MCF 10A (cell line): ENCODE results near the gene FHL2. TPM values are rescaled to one million over a fixed set of nuclear protein-coding genes. Genes with fewer than 3 reads are reported as not detected.

Experiments used
- BruUV-seq: library from RNA; stranded (reverse); fragments of 400-500 nt; replicated peaks from 2 replicates; lab custom pipeline; 2021; lab: Mats Ljungman, UMichigan
- CTCF ChIA-PET: fragments of 300-600 bp; sonication (Branson Sonifier 250); formaldehyde crosslinking; extraction: SDS; loops from one replicate; lab custom pipeline; 2021; ENCODE audit warnings: antibody characterized with exemption, inconsistent platforms; lab: Yijun Ruan, JAX
- POLR2A ChIA-PET: fragments of 300-600, 350-650 bp; sonication (Branson Sonifier 250); formaldehyde crosslinking; extraction: SDS; loops from one replicate; lab custom pipeline; 2020; ENCODE audit warnings: antibody characterized with exemption, inconsistent platforms; lab: Yijun Ruan, JAX
- DNase-seq: peaks from one replicate; pipeline ENCODE4 v3.0.0-alpha.2; 2018; ENCODE audit not compliant: unreplicated experiment
- H3K27ac Mint-ChIP-seq: one replicate; pipeline ENCODE4 v1.8.0; 2022; ENCODE audit warnings: mild to moderate bottlenecking, low read depth, mixed read lengths; ENCODE audit not compliant: unreplicated experiment
- H3K27me3 Mint-ChIP-seq: one replicate; pipeline ENCODE4 v1.8.0; 2022; ENCODE audit warnings: mixed read lengths; ENCODE audit not compliant: insufficient read depth, unreplicated experiment
- H3K36me3 Mint-ChIP-seq: one replicate; pipeline ENCODE4 v1.8.0; 2022; ENCODE audit warnings: mild to moderate bottlenecking, moderate library complexity, mixed read lengths; ENCODE audit not compliant: insufficient read depth, unreplicated experiment
- H3K4me1 Mint-ChIP-seq: one replicate; pipeline ENCODE4 v1.8.0; 2022; ENCODE audit warnings: mixed read lengths; ENCODE audit not compliant: insufficient read depth, unreplicated experiment
- H3K4me3 Mint-ChIP-seq: one replicate; pipeline ENCODE4 v1.8.0; 2022; ENCODE audit warnings: mild to moderate bottlenecking, moderate library complexity, mixed read lengths; ENCODE audit not compliant: unreplicated experiment
- H3K9me3 Mint-ChIP-seq: one replicate; pipeline ENCODE4 v1.8.0; 2022; ENCODE audit warnings: mixed read lengths; ENCODE audit not compliant: unreplicated experiment
- intact Hi-C: fragments of 100-400 bp; cut with micrococcal nuclease; formaldehyde crosslinking; loops from 2 replicates; pipeline ENCODE4 v1.14.1; 2022
- total RNA-seq: library from RNA; stranded (reverse); gene quantifications from 2 replicates; pipeline ENCODE4 v1.2.3, GENCODE V29; 2022
- TF ChIP-seq, protein P1 (sequence below): fragments of 200-600 bp; IDR thresholded peaks from one replicate; pipeline ENCODE4 v1.8.0; 2022; ENCODE audit warnings: antibody characterized with exemption, mild to moderate bottlenecking; ENCODE audit not compliant: unreplicated experiment

Gene FHL2
- total RNA-seq, 1 experiment from 2014 or later = 93.2 TPM

DNA sequence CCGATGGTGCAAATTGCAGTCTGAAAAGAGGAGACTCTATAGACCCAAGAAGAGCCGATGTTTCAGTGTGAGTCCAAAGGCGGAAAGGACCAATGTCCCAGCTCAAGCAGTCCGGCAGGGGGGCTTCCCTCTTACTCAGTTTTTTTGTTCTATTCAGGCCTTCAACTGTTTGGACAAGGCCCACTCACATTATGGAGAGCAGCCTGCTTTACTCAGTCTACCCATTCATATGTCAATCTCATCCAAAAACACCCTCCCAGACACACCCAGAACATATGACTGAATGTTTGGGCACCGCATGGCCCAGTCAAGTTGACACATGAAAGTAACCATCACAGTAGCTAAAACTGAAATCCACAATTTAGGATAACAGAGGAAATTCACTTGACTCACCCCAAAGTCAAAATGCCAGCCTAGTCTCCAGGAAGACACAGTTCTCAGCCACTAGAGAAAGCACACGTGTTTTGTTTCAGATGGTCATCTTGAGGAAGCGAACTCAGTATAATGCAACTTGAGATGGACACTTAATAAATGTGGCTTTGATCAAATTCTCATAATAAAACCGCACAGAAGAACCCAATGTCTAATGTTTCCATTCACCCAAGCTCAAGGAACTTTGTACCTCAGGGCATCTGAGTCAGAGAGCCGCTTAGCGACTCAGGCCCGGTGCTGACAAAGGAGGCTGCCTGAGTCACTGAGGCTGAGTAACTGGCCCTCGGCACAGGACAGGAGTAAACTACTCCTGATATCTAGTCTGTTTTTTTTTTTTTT, 2.4 kb downstream of the FHL2 start:
- BruUV-seq = no TSS peak
- ChIA-PET CTCF (interaction anchor here (1.1 to 3.1 kb wide), 7 partner anchors 14 to 129 kb away, joined by 3 to 14 read pairs (median 4); no protein-coding TSS in a partner anchor), POLR2A (interaction anchor here (0.6 to 8.4 kb wide), 16 partner anchors 8 to 796 kb away, joined by 3 to 119 read pairs (median 5); partner anchors contain the start of gene C2orf49)
- TF ChIP-seq, protein P1, sequence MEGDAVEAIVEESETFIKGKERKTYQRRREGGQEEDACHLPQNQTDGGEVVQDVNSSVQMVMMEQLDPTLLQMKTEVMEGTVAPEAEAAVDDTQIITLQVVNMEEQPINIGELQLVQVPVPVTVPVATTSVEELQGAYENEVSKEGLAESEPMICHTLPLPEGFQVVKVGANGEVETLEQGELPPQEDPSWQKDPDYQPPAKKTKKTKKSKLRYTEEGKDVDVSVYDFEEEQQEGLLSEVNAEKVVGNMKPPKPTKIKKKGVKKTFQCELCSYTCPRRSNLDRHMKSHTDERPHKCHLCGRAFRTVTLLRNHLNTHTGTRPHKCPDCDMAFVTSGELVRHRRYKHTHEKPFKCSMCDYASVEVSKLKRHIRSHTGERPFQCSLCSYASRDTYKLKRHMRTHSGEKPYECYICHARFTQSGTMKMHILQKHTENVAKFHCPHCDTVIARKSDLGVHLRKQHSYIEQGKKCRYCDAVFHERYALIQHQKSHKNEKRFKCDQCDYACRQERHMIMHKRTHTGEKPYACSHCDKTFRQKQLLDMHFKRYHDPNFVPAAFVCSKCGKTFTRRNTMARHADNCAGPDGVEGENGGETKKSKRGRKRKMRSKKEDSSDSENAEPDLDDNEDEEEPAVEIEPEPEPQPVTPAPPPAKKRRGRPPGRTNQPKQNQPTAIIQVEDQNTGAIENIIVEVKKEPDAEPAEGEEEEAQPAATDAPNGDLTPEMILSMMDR = no peak
- intact Hi-C loops = loop anchor here (1.0 to 5.0 kb wide), 3 partner anchors 39 to 116 kb away; no protein-coding TSS in a partner anchor
- Mint-ChIP-seq H3K4me3 (peak overlapping the region; percentile 87), H3K27me3 (no peaks in the 10 kb centered on the region), H3K9me3 (no peaks in the 10 kb centered on the region), H3K27ac (peak overlapping the region; percentile 91), H3K36me3 (peaks cover 31% of the 10 kb centered on the region), H3K4me1 (peaks cover 42% of the 10 kb centered on the region)
- DNase-seq = peak; percentile 99

DNA sequence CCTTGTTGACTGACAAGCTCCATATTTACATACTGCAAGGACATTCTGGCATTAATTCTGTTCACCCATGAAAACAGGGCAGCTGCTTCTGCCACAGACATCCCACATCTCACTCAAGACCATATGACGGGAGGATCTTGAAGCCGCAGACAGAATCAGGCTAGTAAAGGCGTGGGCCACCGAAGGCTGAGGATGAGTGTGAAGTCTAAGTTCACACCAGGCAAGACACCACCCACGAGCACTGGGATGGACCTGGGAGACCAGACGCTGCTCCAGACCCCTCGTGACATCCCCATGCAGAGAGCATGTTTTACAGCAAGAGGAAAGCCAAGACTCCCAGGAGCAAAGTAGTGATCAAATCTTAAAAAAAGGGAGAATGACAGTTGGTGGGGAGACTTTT, 3.2 kb downstream of the FHL2 start:
- intact Hi-C loops = loop anchor here (1.0 to 5.0 kb wide), 3 partner anchors 38 to 117 kb away; no protein-coding TSS in a partner anchor
- no TSS peak for BruUV-seq
- CTCF ChIA-PET = interaction anchor here (0.6 to 3.1 kb wide), 8 partner anchors 14 to 130 kb away, joined by 3 to 14 read pairs (median 4); no protein-coding TSS in a partner anchor

DNA sequence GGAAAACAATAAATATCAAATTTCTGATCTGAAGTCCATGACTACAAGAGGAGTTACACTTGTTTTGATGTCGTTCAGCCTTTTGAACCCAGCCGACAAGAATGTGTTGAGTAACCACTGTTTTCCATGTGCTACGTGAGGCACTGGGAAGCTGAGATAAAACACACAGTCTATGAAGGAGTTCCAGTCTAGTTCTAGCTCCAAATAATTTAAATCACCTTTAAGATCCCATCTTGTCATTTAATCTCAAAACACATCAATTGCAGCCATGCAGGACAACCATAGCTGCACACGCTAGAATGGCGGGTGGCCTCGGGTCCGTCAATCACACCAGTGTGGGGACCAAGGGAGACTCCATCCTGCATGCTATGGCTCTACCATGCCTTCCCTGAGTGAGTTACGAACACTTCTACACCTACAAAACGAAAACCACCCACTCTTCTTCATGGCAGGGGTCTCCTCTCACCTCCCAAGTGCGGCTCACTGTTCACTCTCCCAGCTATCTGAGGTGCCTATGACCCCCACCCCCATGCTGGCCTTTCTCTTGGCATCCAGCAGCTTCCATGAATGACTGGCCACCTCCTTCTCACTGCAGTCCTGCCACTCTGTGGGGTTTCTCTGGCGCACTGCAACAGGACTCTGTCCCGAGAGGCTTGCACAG, 3.8 kb downstream of the FHL2 start:
- POLR2A ChIA-PET = interaction anchor here (0.9 to 8.4 kb wide), 6 partner anchors 9 to 126 kb away, joined by 3 to 119 read pairs (median 18); partner anchors contain the start of gene C2orf49
- peak overlapping the region; percentile 91 for H3K27ac Mint-ChIP-seq
- H3K36me3 Mint-ChIP-seq = peaks cover 33% of the 10 kb centered on the region
- TF ChIP-seq, protein P1 = no peak
- H3K4me3 Mint-ChIP-seq = peak overlapping the region; percentile 87
- intact Hi-C loops = loop anchor here (5.0 kb wide), 2 partner anchors 38 to 117 kb away; no protein-coding TSS in a partner anchor
- DNase-seq = no peak
- no TSS peak for BruUV-seq
- CTCF ChIA-PET = interaction anchor here (0.6 to 3.1 kb wide), 4 partner anchors 9 to 131 kb away, joined by 3 to 14 read pairs (median 6); no protein-coding TSS in a partner anchor
- H3K9me3 Mint-ChIP-seq = no peaks in the 10 kb centered on the region
- H3K27me3 Mint-ChIP-seq = no peaks in the 10 kb centered on the region
- peaks cover 49% of the 10 kb centered on the region for H3K4me1 Mint-ChIP-seq

More for the DNA sequence above, 3.2 kb downstream of the FHL2 start:
- peaks cover 31% of the 10 kb centered on the region for H3K36me3 Mint-ChIP-seq
- peaks cover 49% of the 10 kb centered on the region for H3K4me1 Mint-ChIP-seq
- H3K9me3 Mint-ChIP-seq = no peaks in the 10 kb centered on the region
- peak overlapping the region; percentile 91 for H3K27ac Mint-ChIP-seq
- POLR2A ChIA-PET = interaction anchor here (0.6 to 8.4 kb wide), 11 partner anchors 8 to 797 kb away, joined by 3 to 119 read pairs (median 6); partner anchors contain the start of gene C2orf49
- TF ChIP-seq, protein P1 = no peak
- H3K4me3 Mint-ChIP-seq = peak overlapping the region; percentile 87
- DNase-seq = no peak
- no peaks in the 10 kb centered on the region for H3K27me3 Mint-ChIP-seq
